ENCODE measurements around the gene HINT2.

The HINT2 gene

GRCh38 chr9:35811381-35812024 is 3.3 kb downstream of the HINT2 start:
- DNase-seq (ENCODE audit: low spot score) (no peak), FAIRE-seq (no peak)

- FAIRE-seq (no peak), DNase-seq (ENCODE audit: low spot score) (no peak)
Observed at GRCh38 chr9:35810122-35810521, 4.7 kb downstream of the HINT2 start.

DNA sequence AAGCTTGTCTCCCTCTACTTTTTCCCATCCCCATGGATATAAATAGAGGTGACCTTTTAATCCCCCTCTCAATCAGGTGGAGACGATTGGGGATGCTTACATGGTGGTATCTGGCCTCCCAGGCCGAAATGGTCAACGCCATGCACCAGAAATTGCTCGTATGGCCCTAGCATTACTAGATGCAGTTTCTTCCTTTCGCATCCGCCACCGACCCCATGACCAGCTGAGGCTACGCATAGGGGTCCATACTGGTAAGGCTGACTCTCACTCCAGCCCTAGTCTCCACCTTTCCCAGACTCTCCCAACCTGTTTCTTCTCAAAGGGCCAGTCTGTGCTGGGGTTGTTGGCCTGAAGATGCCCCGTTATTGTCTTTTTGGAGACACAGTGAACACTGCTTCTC is 6.4 kb downstream of the HINT2 start:
- DNase-seq (ENCODE audit: low spot score) (no peak), FAIRE-seq (no peak)

DNA sequence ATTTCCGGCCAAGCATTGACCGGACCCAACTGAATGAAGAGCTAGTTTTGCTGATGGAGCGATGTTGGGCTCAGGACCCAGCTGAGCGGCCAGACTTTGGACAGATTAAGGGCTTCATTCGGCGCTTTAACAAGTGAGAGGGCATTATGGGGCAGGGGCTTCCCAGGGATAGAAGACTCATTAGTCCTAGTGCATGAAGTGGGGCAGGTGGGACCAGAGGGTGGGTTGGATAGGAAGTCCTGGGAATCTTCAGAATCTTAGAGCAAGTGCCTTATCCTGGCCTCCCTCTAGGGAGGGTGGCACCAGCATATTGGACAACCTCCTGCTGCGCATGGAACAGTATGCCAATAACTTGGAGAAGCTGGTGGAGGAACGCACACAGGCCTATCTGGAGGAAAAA is 8.7 kb downstream of the HINT2 start:
- FAIRE-seq (no peak), DNase-seq (ENCODE audit: low spot score) (no peak)

GRCh38 chr9:35801328-35802128 is 13.3 kb downstream of the HINT2 start:
- no peak for FAIRE-seq

GRCh38 chr9:35800530-35800929 is 14.3 kb downstream of the HINT2 start:
- no peak for FAIRE-seq
- no peak for DNase-seq (ENCODE audit: low spot score)

More at GRCh38 chr9:35801328-35802128, 13.3 kb downstream of the HINT2 start:
- DNase-seq (ENCODE audit: low spot score), result no peak

GRCh38 chr9:35798658-35799374 is 16.0 kb downstream of the HINT2 start:
- FAIRE-seq, result no peak
- peak; percentile 70 for DNase-seq (ENCODE audit: low spot score)

DNA sequence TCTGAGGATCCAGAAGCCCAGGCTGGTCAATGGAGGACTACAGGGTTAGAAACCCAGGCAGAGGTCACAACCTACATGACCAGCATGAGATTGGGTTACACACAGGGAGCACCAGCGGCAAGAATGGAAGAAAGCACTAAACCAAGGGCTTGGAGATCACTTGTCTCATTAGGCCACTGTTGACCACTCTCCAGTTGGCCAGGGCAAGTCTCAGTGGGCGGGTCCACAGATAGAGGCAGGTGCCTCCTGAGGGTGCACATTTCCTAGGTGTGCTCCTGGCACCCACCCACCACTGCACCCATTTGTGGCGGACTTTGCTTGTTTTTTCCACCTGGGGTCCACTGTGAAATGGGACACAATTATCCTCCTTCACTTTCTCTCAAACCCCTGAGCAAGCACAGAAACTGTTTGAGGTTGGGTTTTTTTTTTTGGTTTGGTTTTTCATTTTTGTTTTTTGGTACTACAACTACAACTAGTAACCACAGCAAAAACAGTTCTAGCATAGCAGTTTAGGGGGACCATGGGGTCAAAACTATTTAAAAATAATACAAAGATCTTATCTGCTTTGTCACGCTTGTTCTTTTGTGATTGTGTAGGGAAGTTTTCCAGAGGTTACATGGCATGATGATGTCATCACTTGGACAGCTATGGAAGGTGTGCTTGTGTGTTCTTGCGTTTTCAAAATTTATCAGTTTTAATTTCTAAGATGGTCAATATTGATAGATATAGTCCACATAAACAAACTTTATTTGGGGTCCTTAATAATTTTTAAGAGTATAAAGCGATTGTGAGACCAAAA is 17.3 kb downstream of the HINT2 start:
- FAIRE-seq, result no peak
- DNase-seq (ENCODE audit: low spot score), result no peak

DNA sequence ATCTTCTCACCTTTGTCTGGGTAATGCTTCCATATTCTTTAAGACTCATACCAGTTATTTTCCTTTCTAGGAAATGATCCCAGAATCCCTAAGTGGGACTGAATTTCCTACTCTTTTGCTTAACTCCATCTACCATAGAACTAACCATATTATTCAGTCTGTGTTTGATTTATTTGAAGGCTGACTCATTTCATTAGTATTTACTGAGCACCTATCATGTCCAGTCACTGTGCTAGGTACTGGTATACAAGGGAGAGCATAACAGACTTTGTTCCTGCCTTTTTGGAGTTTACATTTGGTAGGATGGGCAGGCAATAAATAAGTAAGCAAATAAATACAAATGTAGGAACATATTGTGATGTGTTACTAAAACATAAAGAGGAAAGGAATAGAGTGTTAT is 19.1 kb downstream of the HINT2 start:
- FAIRE-seq (no peak), DNase-seq (ENCODE audit: low spot score) (no peak)

- FAIRE-seq (no peak), DNase-seq (ENCODE audit: low spot score) (no peak)
Observed at GRCh38 chr9:35793461-35793860, 21.4 kb downstream of the HINT2 start.

DNA sequence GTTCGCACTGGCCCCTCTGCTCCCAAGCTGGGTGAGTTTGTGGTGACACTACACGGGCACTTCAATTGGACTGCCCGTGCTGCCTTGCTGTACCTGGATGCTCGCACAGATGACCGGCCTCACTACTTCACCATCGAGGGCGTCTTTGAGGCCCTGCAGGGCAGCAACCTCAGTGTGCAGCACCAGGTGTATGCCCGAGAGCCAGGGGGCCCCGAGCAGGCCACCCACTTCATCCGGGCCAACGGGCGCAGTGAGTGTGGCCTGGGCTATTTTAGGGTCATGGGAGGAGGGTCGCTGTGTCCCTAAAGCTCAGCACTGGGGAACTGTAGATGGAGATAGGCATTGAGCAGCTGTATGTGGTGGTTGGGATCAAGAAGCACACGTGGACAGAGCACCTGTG is 22.0 kb downstream of the HINT2 start:
- no peak for FAIRE-seq
- DNase-seq (ENCODE audit: low spot score), result no peak

GRCh38 chr9:35792024-35792813 is 22.6 kb downstream of the HINT2 start:
- no peak for DNase-seq (ENCODE audit: low spot score)
- no peak for FAIRE-seq

GRCh38 chr9:35791297-35791921 is 23.4 kb downstream of the HINT2 start, which contains the start of gene NPR2:
NPR2 (plus strand) TSS chr9:35791591; CDS start chr9:35792409, 818 bp downstream.
- no peak for FAIRE-seq
- no peak for DNase-seq (ENCODE audit: low spot score)

DNA sequence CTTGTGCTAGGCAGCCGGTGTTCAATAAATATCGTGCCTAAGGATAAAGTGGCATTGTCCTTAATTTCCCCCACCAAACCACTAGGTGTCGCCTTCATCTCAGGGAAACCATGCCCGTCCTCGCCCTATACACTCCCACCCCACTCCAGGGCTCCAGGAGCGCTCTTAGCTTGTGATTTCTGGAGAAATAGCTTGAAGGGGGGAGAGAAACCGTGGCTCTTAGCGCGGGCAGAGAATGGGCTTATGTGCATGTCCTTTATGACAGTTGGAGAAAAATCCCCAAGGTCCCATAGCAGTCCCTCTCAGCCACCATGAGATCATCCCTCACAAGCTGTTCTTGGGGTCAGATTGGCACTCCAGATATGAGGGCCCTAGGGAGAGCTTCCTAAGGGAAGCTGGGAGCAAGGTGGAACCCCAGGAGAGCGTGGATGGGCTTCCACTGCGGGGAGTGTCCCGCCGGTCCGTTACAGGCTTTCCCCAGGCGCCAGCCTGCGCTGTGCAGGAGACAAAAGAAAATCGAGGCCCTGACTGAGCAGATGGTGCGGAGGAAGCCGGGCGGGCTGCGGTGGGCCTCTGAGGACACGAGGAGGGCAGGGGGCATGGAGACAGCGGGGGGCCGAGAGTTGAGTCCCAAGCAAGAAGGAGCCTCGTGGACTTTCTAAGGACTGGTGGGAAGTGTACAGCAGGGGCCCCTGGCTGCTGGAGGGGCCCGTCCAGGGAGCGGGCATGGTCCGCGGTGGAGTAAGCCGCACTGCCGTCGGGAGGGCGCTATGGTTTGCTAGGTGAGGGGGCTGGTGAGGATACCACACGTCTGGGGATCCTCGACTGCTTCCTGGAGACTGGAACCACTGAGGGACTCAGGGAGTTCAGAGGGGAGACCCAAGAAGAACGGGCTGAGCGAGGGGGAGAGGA is 24.2 kb downstream of the HINT2 start:
- FAIRE-seq (no peak), DNase-seq (ENCODE audit: low spot score) (peak; percentile 46)

DNA sequence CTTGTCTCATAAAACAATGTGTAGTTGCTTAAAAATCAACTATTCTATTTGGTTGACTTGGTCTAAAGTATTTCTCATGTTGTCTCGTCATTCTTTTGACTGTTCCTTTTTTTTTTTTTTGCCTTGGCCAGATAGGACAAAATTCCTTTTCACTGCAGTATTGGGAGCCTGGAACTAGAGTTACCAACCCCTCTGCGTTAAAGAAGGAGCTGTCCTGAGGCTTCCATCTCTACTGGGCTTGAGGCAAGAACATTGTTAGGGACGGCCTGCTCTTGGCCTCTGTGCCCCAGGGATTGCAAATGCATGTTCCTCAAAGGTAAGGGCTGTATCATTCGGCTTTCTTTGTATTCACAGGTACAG is 24.8 kb downstream of the HINT2 start:
- DNase-seq (ENCODE audit: low spot score) (no peak), FAIRE-seq (no peak)

DNA sequence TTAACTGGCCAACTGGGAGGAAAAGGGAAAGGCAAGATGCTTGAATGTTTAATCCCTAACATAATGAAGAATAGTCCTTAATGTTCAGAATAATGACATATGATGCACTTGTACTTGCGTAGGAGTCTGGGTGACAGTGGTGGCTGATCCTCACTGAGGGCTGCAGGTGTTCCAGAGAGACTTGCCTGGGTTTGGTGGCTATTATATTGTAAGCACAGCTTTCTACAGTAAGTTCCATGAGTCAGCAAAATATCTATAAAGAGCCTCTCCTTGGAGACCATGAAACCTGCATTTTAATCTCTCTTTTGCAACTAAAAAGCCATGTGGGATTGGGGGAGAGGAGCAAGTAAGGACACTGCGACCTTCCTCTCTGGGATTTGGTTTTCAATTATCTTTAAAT is 25.3 kb downstream of the HINT2 start:
- no peak for FAIRE-seq
- DNase-seq (ENCODE audit: low spot score), result no peak

DNA sequence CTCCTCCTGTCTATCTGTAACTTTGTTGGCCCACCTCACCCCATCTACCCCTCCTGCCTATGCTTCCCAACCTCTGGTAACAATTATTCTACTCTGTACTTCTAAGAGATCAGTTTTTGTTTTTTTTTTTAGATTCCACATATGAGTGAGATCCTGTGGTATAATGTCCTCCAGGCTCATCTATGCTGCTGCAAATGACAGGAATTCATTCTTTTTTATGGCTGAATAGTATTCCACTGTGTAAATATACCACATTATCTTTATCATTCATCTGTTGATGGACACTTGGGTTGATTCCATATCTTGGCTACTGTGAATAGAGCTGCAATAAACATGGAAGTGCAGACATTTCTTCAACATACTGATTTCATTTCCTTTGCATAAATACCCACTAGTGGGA is 31.4 kb downstream of the HINT2 start:
- FAIRE-seq (no peak), DNase-seq (ENCODE audit: low spot score) (no peak)

- FAIRE-seq (no peak), DNase-seq (ENCODE audit: low spot score) (no peak)
Observed at GRCh38 chr9:35781066-35781465, 33.8 kb downstream of the HINT2 start.

DNA sequence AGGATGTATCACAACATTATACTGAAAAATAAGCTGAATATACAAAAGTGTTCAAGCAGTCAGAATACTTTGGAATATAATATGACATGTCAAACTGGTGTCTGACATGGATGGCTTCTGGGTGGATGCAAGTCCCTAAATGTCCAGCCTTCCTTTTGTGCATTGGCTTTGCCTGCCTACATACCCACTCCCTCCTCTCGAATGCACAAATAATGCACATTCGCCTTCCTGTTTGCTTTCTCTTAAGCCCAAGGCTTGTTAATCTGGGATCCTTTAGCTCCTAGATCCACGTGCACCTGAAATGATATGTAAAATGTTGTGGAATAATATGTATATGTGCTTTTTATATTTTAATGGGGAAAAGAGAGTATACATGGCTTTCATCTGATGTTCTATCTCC is 36.3 kb downstream of the HINT2 start:
- DNase-seq (ENCODE audit: low spot score) (no peak), FAIRE-seq (no peak)
